IgD-negative memory B cell (primary cell): Measurements from ENCODE around the gene DOCK10. TPM values are rescaled to one million over a fixed set of nuclear protein-coding genes. Genes with fewer than 3 reads are reported as not detected.
"Not testable (repeated sequence)": the region's sequence is repeated elsewhere in the genome, so short reads cannot be mapped to it uniquely, and the experiment has no call there.

Experiments
- H3K27ac Mint-ChIP-seq, 3 donors: one replicate each; pipeline ENCODE4 v1.8.0; 2020 to 2022; ENCODE audit warnings: mild to moderate bottlenecking in 3 of 3, mixed read lengths in 3 of 3, moderate library complexity in 1 of 3
- H3K27me3 Mint-ChIP-seq: one replicate; pipeline ENCODE4 v1.8.0; 2021; ENCODE audit warnings: mixed read lengths
- H3K36me3 Mint-ChIP-seq: one replicate; pipeline ENCODE4 v1.8.0; 2020; ENCODE audit warnings: mild to moderate bottlenecking, mixed read lengths
- H3K4me1 Mint-ChIP-seq, 3 donors: one replicate each; pipeline ENCODE4 v1.8.0; 2020 to 2022; ENCODE audit warnings: mixed read lengths in 3 of 3, mild to moderate bottlenecking in 1 of 3
- H3K4me3 Mint-ChIP-seq, 4 donors: one replicate each; pipeline ENCODE4 v1.8.0; 2020 to 2022; ENCODE audit warnings: mild to moderate bottlenecking in 4 of 4, mixed read lengths in 4 of 4, moderate library complexity in 3 of 4
- H3K9me3 Mint-ChIP-seq, 3 donors: one replicate each; pipeline ENCODE4 v1.8.0; 2020 to 2021; ENCODE audit warnings: mixed read lengths in 3 of 3, mild to moderate bottlenecking in 1 of 3
- polyA plus RNA-seq: library from polyadenylated mRNA; unstranded; fragments of 300-500 nt; fragmentation: Illumina TruSeq; gene quantifications from one replicate; pipeline ENCODE4 v1.2.3, GENCODE V29; 2021

The DOCK10 gene
- polyA plus RNA-seq, 1 donor from 2014 or later, result 26.9 TPM

GRCh38 chr2:224944707-224945547, 97.3 kb downstream of the DOCK10 start:
- peak overlapping the region; percentile 92 to 97 (median 97) for H3K4me3 Mint-ChIP-seq
- no peaks in the 10 kb centered on the region for H3K27me3 Mint-ChIP-seq
- H3K36me3 Mint-ChIP-seq, result peaks cover 3% of the 10 kb centered on the region
- H3K27ac Mint-ChIP-seq, result peak overlapping the region; percentile 87 to 92 (median 90)
- no peaks in the 10 kb centered on the region for H3K9me3 Mint-ChIP-seq
- peaks cover 52 to 64% (median 59%) of the 10 kb centered on the region in 3 donors for H3K4me1 Mint-ChIP-seq

DNA sequence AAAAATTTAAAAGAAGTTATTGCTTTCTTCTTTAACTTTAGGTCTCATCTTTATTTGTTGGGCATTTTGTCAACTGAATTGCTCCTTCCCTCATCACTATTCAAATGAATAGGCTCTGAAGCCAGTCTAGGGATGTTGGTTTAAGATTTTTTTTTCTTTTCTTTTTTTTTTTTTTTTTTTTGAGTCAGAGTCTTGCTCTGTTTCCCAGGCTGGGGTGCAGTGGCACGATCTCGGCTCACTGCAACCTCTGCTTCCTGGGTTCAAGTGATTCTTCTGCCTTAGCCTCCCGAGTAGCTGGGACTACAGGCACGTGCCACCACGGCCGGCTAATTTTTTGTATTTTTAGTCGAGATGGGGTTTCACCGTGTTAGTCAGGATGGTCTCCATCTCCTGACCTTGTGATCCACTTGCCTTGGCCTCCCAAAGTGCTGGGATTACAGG, 98.6 kb downstream of the DOCK10 start:
- peak overlapping the region; percentile 92 to 97 (median 97) for H3K4me3 Mint-ChIP-seq
- H3K27me3 Mint-ChIP-seq, H3K9me3 Mint-ChIP-seq, H3K36me3 Mint-ChIP-seq: not testable (repeated sequence)
- H3K4me1 Mint-ChIP-seq, result peaks cover 54 to 65% (median 60%) of the 10 kb centered on the region in 3 donors
- peak overlapping the region in 2 of 3 donors; percentile 36 to 87 for H3K27ac Mint-ChIP-seq

DNA sequence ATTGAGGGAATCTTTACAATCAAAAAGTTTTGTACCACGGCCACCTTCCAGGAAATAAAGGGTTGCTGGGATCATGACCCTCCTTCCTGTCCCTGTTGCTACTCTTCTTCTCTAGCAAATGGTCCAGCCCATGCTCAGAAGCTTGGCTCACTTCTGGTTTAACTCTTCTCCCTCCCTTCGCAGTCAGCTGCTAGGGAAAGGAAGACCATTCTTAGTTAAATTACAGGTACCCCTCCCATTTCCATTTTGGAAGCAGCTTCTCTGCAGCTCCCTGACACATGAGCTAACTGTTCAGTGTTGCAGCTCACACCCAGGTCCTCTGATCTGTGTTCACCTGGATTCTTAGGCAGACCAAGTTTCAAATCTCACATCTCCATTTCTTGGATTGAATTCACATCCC, 100.3 kb downstream of the DOCK10 start:
- H3K4me1 Mint-ChIP-seq, result peaks cover 56 to 67% (median 65%) of the 10 kb centered on the region in 3 donors
- peak overlapping the region; percentile 63 to 97 (median 94) for H3K27ac Mint-ChIP-seq
- H3K36me3 Mint-ChIP-seq, result peaks cover 6% of the 10 kb centered on the region
- H3K4me3 Mint-ChIP-seq, result peak overlapping the region; percentile 72 to 92 (median 80)
- no peaks in the 10 kb centered on the region for H3K9me3 Mint-ChIP-seq
- no peaks in the 10 kb centered on the region for H3K27me3 Mint-ChIP-seq

- peaks cover 56 to 71% (median 66%) of the 10 kb centered on the region in 3 donors for H3K4me1 Mint-ChIP-seq
- H3K27me3 Mint-ChIP-seq, result no peaks in the 10 kb centered on the region
- no peaks in the 10 kb centered on the region for H3K9me3 Mint-ChIP-seq
- peaks cover 6% of the 10 kb centered on the region for H3K36me3 Mint-ChIP-seq
- H3K4me3 Mint-ChIP-seq, result peak overlapping the region in 1 of 4 donors; percentile 47
- H3K27ac Mint-ChIP-seq, result peak overlapping the region in 2 of 3 donors; percentile 36 to 38
Measured at GRCh38 chr2:224940618-224941017, 101.7 kb downstream of the DOCK10 start.

GRCh38 chr2:224938651-224939182, 103.6 kb downstream of the DOCK10 start:
- no peaks in the 10 kb centered on the region for H3K27me3 Mint-ChIP-seq
- H3K9me3 Mint-ChIP-seq, result no peaks in the 10 kb centered on the region
- peak overlapping the region; percentile 48 to 90 (median 89) for H3K27ac Mint-ChIP-seq
- H3K4me1 Mint-ChIP-seq, result peaks cover 63 to 72% (median 65%) of the 10 kb centered on the region in 3 donors
- H3K36me3 Mint-ChIP-seq, result peaks cover 6% of the 10 kb centered on the region
- peak overlapping the region; percentile 28 to 89 (median 80) for H3K4me3 Mint-ChIP-seq

DNA sequence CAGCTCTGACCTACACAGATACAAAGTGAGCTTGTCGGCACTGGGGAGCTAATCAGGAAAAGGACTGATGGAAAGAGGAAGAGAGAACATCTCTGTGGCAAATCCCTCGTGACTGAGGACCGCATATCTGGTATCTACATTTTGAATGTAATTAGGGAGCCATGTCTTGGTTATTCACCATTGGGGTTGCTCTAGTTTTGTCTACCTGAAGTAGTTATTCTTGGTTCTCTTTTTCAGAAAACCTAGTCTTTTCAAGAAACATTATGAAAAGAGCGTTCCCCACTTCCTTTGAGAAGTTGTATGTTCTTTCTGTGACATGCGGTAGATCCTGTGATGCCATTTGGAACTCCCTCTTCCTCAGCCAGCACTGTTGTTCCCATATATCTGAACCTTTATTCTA, 104.4 kb downstream of the DOCK10 start:
- Mint-ChIP-seq H3K4me3 (peak overlapping the region; percentile 42 to 89 (median 81)), H3K9me3 (no peaks in the 10 kb centered on the region), H3K4me1 (peaks cover 66 to 74% (median 73%) of the 10 kb centered on the region in 3 donors), H3K27ac (peak overlapping the region; percentile 48 to 90 (median 89)), H3K27me3 (no peaks in the 10 kb centered on the region), H3K36me3 (peaks cover 4% of the 10 kb centered on the region)

GRCh38 chr2:224934526-224935188, 107.6 kb downstream of the DOCK10 start:
- peaks cover 57 to 78% (median 74%) of the 10 kb centered on the region in 3 donors for H3K4me1 Mint-ChIP-seq
- no peaks in the 10 kb centered on the region for H3K9me3 Mint-ChIP-seq
- H3K27me3 Mint-ChIP-seq, result no peaks in the 10 kb centered on the region
- peaks cover 8% of the 10 kb centered on the region for H3K36me3 Mint-ChIP-seq
- H3K4me3 Mint-ChIP-seq, result peak overlapping the region in 2 of 4 donors; percentile 5 to 9
- H3K27ac Mint-ChIP-seq, result peak overlapping the region in 1 of 3 donors; percentile 47

DNA sequence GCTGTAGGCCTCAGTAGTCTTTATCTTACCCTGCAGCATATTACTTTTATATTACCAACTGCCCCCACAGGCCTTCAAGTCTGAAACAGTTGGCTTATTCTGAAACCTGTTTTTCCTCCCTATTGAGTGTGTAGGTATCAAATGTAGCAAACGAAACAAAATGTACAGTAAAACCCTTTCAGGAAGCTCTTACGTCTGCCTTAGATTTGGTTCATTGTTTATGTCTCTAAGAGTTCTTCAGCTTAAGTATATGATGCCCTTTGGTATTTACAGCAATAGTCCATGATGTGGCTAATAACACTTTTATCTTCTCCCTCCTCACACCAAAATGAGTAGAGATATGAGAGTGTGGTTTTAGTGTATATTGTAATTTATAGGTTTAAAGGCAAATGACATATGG, 108.8 kb downstream of the DOCK10 start:
- peaks cover 6% of the 10 kb centered on the region for H3K36me3 Mint-ChIP-seq
- peak overlapping the region in 2 of 4 donors; percentile 27 to 34 for H3K4me3 Mint-ChIP-seq
- H3K4me1 Mint-ChIP-seq, result peaks cover 56 to 81% (median 77%) of the 10 kb centered on the region in 3 donors
- peaks cover 1% of the 10 kb centered on the region for H3K27me3 Mint-ChIP-seq
- peak overlapping the region in 1 of 3 donors; percentile 78 for H3K27ac Mint-ChIP-seq
- no peaks in the 10 kb centered on the region for H3K9me3 Mint-ChIP-seq

- Mint-ChIP-seq H3K4me1 (peaks cover 53 to 80% (median 77%) of the 10 kb centered on the region in 3 donors), H3K4me3 (no peak overlapping the region), H3K36me3 (peaks cover 6% of the 10 kb centered on the region), H3K9me3 (no peaks in the 10 kb centered on the region), H3K27me3 (peaks cover 1% of the 10 kb centered on the region), H3K27ac (peak overlapping the region in 2 of 3 donors; percentile 67 to 92)
Measured at GRCh38 chr2:224932522-224932921, 109.7 kb downstream of the DOCK10 start.

DNA sequence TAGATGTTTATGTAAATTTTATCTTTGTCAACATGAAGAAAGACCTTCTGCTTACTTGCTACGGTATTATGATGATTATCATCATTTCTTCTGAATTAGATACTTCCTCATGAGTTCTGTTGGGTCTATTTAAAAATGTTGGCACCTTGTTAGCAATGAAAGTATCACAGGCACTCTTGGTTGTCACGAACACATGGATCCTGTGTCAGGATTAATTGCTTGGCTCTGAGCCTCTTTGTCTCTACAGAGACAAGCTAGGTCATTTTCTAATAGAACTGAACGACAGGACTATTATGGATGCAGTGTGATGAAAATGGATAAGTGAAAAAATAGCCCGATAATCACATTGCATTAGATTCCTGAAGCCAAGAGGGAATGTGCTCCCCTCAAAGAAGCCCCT, 110.3 kb downstream of the DOCK10 start:
- Mint-ChIP-seq H3K36me3 (peaks cover 6% of the 10 kb centered on the region), H3K4me1 (peaks cover 54 to 81% (median 76%) of the 10 kb centered on the region in 3 donors), H3K9me3 (no peaks in the 10 kb centered on the region), H3K4me3 (no peak overlapping the region), H3K27ac (peak overlapping the region; percentile 19 to 92 (median 67)), H3K27me3 (peaks cover 1% of the 10 kb centered on the region)

DNA sequence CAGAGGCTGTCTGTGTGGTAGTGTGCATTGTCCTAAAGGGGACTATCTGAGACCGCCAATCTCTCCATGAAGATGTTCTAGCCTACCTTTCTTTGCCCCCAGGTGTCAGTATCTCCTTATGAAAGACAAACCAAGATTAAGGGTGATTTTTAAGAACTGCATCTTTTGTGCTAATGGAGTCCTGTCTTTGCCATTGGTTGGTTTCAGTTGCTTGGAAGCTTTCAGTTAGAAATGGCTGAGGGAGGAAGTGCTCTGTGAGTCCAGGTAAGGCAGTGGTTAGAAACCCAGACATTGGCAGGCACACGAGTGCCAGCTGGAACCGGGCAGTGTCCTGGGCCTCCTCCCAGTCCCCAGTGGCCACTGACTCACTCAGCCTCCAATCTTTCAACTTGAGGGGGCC, 111.3 kb downstream of the DOCK10 start:
- peaks cover 6% of the 10 kb centered on the region for H3K36me3 Mint-ChIP-seq
- H3K4me1 Mint-ChIP-seq, result peaks cover 61 to 85% (median 80%) of the 10 kb centered on the region in 3 donors
- no peak overlapping the region for H3K4me3 Mint-ChIP-seq
- no peaks in the 10 kb centered on the region for H3K9me3 Mint-ChIP-seq
- peak overlapping the region; percentile 69 to 81 (median 79) for H3K27ac Mint-ChIP-seq
- peaks cover 1% of the 10 kb centered on the region for H3K27me3 Mint-ChIP-seq

DNA sequence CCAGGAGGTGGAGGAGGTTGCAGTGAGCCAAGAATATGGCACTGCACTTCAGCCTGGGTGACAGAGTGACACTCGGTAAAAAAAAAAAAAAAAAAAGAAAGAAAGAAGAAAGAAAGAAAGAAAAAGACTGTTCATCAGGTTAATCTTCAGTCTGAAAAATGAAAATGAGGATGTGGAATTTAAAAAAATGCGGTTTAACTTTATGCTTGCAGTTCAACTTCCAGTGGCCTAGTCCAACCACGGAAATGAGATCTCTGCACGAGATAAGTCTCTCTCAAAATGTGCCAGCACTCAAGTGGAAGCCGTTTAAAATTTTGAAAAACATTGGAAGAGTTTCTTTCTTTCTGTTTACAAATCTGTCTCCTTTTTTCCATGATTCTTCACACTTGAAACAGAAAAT, 112.1 kb downstream of the DOCK10 start:
- H3K27me3 Mint-ChIP-seq, result peaks cover 1% of the 10 kb centered on the region
- peak overlapping the region; percentile 79 to 81 (median 79) for H3K27ac Mint-ChIP-seq
- H3K4me1 Mint-ChIP-seq, result peaks cover 68 to 91% (median 86%) of the 10 kb centered on the region in 3 donors
- H3K9me3 Mint-ChIP-seq, result no peaks in the 10 kb centered on the region
- peaks cover 6% of the 10 kb centered on the region for H3K36me3 Mint-ChIP-seq
- H3K4me3 Mint-ChIP-seq, result no peak overlapping the region

GRCh38 chr2:224929512-224929911, 112.8 kb downstream of the DOCK10 start:
- Mint-ChIP-seq H3K36me3 (peaks cover 6% of the 10 kb centered on the region), H3K4me1 (peaks cover 67 to 92% (median 88%) of the 10 kb centered on the region in 3 donors), H3K27ac (peak overlapping the region in 2 of 3 donors; percentile 79), H3K4me3 (no peak overlapping the region), H3K27me3 (peaks cover 1% of the 10 kb centered on the region), H3K9me3 (no peaks in the 10 kb centered on the region)

DNA sequence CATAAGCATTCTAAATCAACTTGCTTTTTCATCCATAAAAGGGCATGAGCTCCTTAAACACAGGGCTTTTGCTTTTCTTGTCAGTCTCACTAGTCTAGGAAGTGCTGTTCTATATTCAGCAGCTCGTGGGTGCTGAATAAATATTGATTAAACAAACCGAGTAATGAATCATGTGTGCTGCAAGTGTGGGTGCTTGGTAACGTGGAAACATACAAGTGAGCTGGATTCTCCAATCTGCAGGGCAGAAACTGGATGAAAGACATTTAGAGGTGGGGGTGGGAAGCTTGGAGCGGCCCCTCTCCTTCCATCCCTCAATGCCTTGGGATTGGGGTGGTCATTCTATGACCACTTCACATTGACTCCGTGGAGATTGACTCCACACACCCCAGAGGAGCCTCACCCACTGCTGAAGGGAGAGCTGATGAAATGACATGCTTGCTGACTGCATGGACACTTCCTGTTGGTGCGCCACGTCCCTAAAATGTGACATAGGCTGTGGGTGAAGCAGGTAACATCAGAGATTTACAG, 114.6 kb downstream of the DOCK10 start:
- Mint-ChIP-seq H3K27me3 (peaks cover 1% of the 10 kb centered on the region), H3K4me1 (peaks cover 62 to 93% (median 85%) of the 10 kb centered on the region in 3 donors), H3K9me3 (no peaks in the 10 kb centered on the region), H3K27ac (peak overlapping the region; percentile 18 to 90 (median 79)), H3K36me3 (peaks cover 6% of the 10 kb centered on the region), H3K4me3 (peak overlapping the region; percentile 14 to 81 (median 44))
